GM13977 (cell line): ENCODE measurements around the gene MBNL1.

Source experiments
- DNase-seq: peaks from one replicate; pipeline ENCODE4 v3.0.0; 2012; ENCODE audit warnings: low spot score
- in situ Hi-C: fragments of 300-500 bp; cut with MboI; formaldehyde crosslinking; loops from one replicate; pipeline ENCODE4 v1.12.0; 2022; ENCODE audit warnings: low sequenced_read_pairs, low pct_unique_long_range_greater_than_20kb, mixed read lengths, inconsistent platforms; ENCODE audit not compliant: unreplicated experiment
- TF ChIP-seq, protein P1 (sequence below): IDR thresholded peaks from 2 replicates; pipeline ENCODE4 v1.5.1; 2012; ENCODE audit warnings: mild to moderate bottlenecking, control low read depth; ENCODE audit not compliant: insufficient read depth; ENCODE audit errors: extremely low read depth, missing control alignments

Gene MBNL1

DNA sequence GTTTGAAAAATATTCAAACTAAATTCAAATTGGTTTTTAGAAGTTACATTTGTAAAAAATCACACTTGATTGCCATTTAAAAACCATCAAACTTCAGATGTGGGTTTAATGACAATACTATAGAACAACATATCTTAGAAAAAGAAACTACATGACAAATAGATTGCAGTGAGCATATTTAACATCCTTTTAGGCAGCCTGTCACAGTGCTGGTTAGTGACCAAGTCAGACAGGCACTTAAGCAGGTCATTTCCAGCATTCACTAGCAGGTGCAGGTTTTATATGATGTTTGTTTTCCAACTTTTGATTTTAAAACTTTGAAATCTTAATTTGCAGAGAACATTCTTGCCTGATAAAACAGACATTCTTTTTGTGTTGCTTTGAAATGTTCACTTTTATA is 115.7 kb downstream of the MBNL1 start:
- in situ Hi-C loops: no loop called here
- TF ChIP-seq, protein P1, sequence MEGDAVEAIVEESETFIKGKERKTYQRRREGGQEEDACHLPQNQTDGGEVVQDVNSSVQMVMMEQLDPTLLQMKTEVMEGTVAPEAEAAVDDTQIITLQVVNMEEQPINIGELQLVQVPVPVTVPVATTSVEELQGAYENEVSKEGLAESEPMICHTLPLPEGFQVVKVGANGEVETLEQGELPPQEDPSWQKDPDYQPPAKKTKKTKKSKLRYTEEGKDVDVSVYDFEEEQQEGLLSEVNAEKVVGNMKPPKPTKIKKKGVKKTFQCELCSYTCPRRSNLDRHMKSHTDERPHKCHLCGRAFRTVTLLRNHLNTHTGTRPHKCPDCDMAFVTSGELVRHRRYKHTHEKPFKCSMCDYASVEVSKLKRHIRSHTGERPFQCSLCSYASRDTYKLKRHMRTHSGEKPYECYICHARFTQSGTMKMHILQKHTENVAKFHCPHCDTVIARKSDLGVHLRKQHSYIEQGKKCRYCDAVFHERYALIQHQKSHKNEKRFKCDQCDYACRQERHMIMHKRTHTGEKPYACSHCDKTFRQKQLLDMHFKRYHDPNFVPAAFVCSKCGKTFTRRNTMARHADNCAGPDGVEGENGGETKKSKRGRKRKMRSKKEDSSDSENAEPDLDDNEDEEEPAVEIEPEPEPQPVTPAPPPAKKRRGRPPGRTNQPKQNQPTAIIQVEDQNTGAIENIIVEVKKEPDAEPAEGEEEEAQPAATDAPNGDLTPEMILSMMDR: no peak
- no peak for DNase-seq

DNA sequence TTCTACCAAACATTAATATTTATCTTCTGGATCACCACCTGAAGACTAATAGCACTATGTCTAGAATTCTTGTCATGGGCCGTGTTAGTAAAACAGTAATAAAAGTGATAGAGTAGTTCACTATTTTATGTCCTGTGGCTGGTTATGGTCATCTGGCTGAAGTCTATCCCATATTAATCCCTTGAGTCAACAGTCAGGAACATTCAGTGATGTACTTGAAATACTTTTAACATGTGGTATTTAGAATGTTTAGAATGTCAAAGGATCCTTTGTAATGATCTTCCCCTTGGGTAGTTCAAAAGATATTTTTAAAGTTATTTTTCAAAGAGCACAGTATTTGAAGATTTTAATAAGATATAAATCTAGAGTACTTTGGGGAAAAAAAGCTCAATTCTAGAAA is 117.0 kb downstream of the MBNL1 start:
- no peak for DNase-seq
- TF ChIP-seq, protein P1: no peak
- in situ Hi-C loops: no loop called here

DNA sequence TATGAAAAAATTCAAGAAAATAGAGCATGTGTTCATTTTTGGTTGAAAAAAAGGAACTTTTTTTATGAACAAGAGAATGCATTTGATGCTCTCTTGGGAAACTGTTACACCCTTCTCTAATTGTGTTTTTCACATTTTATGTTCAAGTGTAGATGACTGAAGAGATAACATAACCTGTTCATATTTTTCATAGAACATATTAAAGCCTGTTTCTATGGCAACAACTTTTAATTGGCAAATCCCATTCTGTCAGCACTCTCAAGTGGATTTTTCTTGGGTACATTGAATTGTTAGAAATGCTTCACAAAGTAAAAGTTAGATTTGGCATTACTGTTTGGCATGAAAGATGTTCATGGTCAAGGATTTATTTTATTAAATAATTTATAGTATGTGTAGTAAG is 117.5 kb downstream of the MBNL1 start:
- TF ChIP-seq, protein P1: no peak
- DNase-seq: no peak
- in situ Hi-C loops: no loop called here

DNA sequence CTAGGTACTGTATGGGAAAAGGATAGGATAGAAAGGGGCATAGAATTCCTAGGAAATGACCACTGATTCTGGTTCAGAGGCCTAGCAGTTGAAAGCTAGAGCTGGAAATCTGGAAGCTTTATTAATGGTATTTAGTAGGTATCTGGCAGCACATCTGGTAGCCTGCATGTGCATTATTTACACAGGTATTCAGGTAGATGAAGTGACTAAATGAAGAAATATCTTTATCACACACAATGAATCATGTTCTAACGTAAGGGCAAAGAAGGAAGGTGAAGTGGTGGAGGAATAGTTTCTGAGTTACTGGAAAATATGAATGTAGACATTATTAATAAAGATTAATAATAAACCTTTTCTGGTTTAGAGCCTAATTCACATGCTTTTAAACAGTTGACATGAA is 119.9 kb downstream of the MBNL1 start:
- TF ChIP-seq, protein P1: no peak
- DNase-seq: no peak
- in situ Hi-C loops: no loop called here

DNA sequence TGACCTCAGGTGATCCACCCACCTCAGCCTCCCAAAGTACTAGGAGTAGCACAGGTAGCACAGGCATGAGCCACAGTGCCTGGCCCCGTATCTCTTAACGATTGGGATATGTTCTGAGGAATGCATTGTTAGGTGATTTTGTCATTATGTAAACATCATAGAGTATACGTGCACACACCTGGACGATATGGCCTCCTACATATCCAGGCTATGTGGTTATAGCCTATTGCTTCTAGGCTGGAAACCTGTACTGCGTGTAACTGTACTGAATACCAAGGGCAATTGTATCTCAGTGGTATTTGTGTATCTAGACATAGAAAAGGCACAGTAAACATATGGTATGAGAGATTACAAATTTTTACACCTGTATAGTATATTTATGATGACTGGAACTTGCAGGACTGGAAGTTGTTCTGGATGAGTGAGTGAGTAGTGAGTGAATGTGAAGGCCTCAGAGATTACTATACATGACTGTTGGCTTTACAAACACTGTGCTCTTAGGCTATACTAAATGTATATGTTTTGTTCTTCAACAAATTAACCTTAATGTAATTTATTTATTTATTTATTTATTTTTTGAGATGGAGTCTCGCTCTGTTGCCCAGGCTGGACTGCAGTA is 120.7 kb downstream of the MBNL1 start:
- no peak for DNase-seq
- in situ Hi-C loops: no loop called here
- TF ChIP-seq, protein P1: no peak

DNA sequence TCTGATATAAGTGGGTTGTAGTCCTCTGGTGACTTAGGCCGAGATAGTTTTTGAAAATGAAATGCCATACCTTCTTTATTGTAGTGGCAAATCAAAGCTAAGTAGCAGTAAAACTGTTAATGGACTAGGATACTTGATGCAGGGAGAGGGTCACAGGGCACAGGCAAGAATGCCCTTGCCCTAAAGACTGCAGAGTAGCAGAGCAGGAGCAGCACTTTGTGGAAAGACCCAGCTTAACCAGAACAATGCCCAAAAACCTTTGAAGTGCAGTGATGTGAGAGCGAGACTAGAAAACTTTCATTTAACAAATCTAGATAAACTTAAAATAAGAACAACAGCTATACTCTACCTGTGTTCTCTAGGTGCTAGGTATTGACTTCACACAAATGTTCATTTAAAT is 121.9 kb downstream of the MBNL1 start:
- TF ChIP-seq, protein P1: no peak
- no peak for DNase-seq
- in situ Hi-C loops: no loop called here

DNA sequence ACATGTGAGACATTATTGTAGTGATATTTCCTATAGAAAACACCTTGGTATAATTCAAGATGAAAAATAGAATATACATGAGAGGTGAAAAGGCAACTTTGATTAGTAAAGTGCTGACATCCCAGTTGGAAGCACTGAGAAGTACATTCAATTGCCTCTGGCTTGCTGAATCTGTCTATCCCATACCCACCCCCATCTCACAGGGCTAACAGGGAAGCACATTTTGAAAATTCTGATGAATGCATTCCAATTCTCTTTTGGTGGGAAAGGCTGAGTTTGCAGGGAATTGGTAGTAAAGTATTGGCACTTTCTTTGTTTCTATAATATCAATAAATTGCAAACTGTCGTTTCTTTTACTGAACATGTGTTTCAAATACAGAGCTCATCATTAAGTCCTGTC is 122.9 kb downstream of the MBNL1 start:
- TF ChIP-seq, protein P1: no peak
- DNase-seq: no peak
- in situ Hi-C loops: no loop called here
